ENCODE results near the gene PTPRG. TPM values are rescaled to one million over a fixed set of nuclear protein-coding genes. Genes with fewer than 3 reads are reported as not detected.

Gene PTPRG
- total RNA-seq, 1 experiment from 2014 or later, result 0.73 TPM

GRCh38 chr3:62246094-62246493, 684.7 kb downstream of the PTPRG start:
- Histone ChIP-seq H2AFZ (ENCODE audit: low read length) (no peak overlapping the region), H3K27ac (ENCODE audit: low read length) (no peak overlapping the region), H3K9me2 (replicated peaks; ENCODE audit: low read length) (no peaks in the 10 kb centered on the region), H3F3A (ENCODE audit: low read length, unreplicated experiment) (no peaks in the 10 kb centered on the region), H3K79me2 (ENCODE audit: low read length) (no peaks in the 10 kb centered on the region), H3K9ac (ENCODE audit: low read length) (no peak overlapping the region), H3K27me3 (ENCODE audit: low read length) (no peaks in the 10 kb centered on the region), H3K4me2 (ENCODE audit: low read length) (no peak overlapping the region), H4K20me1 (ENCODE audit: low read length) (no peaks in the 10 kb centered on the region), H3K36me3 (ENCODE audit: low read depth, low read length) (no peaks in the 10 kb centered on the region), H3K4me3 (ENCODE audit: low read length) (no peak overlapping the region), H3K9me3 (ENCODE audit: low read length) (no peaks in the 10 kb centered on the region), H3K4me1 (ENCODE audit: insufficient read depth, low read length) (no peaks in the 10 kb centered on the region)
- no peak for DNase-seq
- no TSS peak for BruUV-seq (replicated peaks)
- intact Hi-C loops (cut with micrococcal nuclease), result loop anchor here (5.0 kb wide), 1 partner anchor 41 kb away; no protein-coding TSS in a partner anchor
- ChIA-PET CTCF (no interaction called here), POLR2A (ENCODE audit: unreplicated experiment) (no interaction called here)
- TF ChIP-seq CTCF (conservative IDR thresholded peaks at IDR 0.05; ENCODE audit: low read depth, low read length), result no peak
- no peak for TF ChIP-seq EZH2 (IDR thresholded peaks at IDR 0.05; ENCODE audit: low read length, unreplicated experiment)
- no peak for TF ChIP-seq EZH2phosphoT487 (IDR thresholded peaks at IDR 0.05; ENCODE audit: borderline replicate concordance, low read length)
- no peak for ATAC-seq

GRCh38 chr3:62246985-62247384, 685.6 kb downstream of the PTPRG start:
- no TSS peak for BruUV-seq (replicated peaks)
- POLR2A ChIA-PET (ENCODE audit: unreplicated experiment), result no interaction called here
- no peak overlapping the region for H3K4me2 ChIP-seq (ENCODE audit: low read length)
- no peaks in the 10 kb centered on the region for H3K9me3 ChIP-seq (ENCODE audit: low read length)
- no peak overlapping the region for H2AFZ ChIP-seq (ENCODE audit: low read length)
- H3K79me2 ChIP-seq (ENCODE audit: low read length), result no peaks in the 10 kb centered on the region
- TF ChIP-seq EZH2 (IDR thresholded peaks at IDR 0.05; ENCODE audit: low read length, unreplicated experiment), result no peak
- no peak for TF ChIP-seq CTCF (conservative IDR thresholded peaks at IDR 0.05; ENCODE audit: low read depth, low read length)
- CTCF ChIA-PET, result no interaction called here
- H3F3A ChIP-seq (ENCODE audit: low read length, unreplicated experiment), result no peaks in the 10 kb centered on the region
- no peaks in the 10 kb centered on the region for H4K20me1 ChIP-seq (ENCODE audit: low read length)
- no peaks in the 10 kb centered on the region for H3K27me3 ChIP-seq (ENCODE audit: low read length)
- H3K9me2 ChIP-seq (replicated peaks; ENCODE audit: low read length), result no peaks in the 10 kb centered on the region
- no peaks in the 10 kb centered on the region for H3K4me1 ChIP-seq (ENCODE audit: insufficient read depth, low read length)
- H3K4me3 ChIP-seq (ENCODE audit: low read length), result no peak overlapping the region
- H3K9ac ChIP-seq (ENCODE audit: low read length), result no peak overlapping the region
- DNase-seq (no peak), ATAC-seq (no peak)
- intact Hi-C loops (cut with micrococcal nuclease), result loop anchor here (5.0 kb wide), 1 partner anchor 40 kb away; no protein-coding TSS in a partner anchor
- H3K27ac ChIP-seq (ENCODE audit: low read length), result no peak overlapping the region
- no peaks in the 10 kb centered on the region for H3K36me3 ChIP-seq (ENCODE audit: low read depth, low read length)

- ChIA-PET CTCF (interaction anchor here (0.6 kb wide), 1 partner anchor 867 kb away, joined by 5 read pairs; no protein-coding TSS in a partner anchor), POLR2A (ENCODE audit: unreplicated experiment) (no interaction called here)
- Histone ChIP-seq H3K4me3 (ENCODE audit: low read length) (no peak overlapping the region), H3K9ac (ENCODE audit: low read length) (no peak overlapping the region), H3K36me3 (ENCODE audit: low read depth, low read length) (no peaks in the 10 kb centered on the region), H3K9me2 (replicated peaks; ENCODE audit: low read length) (no peaks in the 10 kb centered on the region), H2AFZ (ENCODE audit: low read length) (no peak overlapping the region), H3K4me2 (ENCODE audit: low read length) (no peak overlapping the region), H3K79me2 (ENCODE audit: low read length) (no peaks in the 10 kb centered on the region), H3K4me1 (ENCODE audit: insufficient read depth, low read length) (no peaks in the 10 kb centered on the region), H3K27ac (ENCODE audit: low read length) (no peak overlapping the region), H3F3A (ENCODE audit: low read length, unreplicated experiment) (no peaks in the 10 kb centered on the region), H3K27me3 (ENCODE audit: low read length) (no peaks in the 10 kb centered on the region), H3K9me3 (ENCODE audit: low read length) (no peaks in the 10 kb centered on the region), H4K20me1 (ENCODE audit: low read length) (no peaks in the 10 kb centered on the region)
- DNase-seq (no peak), ATAC-seq (no peak)
- intact Hi-C loops (cut with micrococcal nuclease), result loop anchor here (2.0 to 5.0 kb wide), 2 partner anchors 38 to 52 kb away; no protein-coding TSS in a partner anchor
- no TSS peak for BruUV-seq (replicated peaks)
- TF ChIP-seq EZH2phosphoT487 (IDR thresholded peaks at IDR 0.05; ENCODE audit: borderline replicate concordance, low read length) (no peak), CTCF (conservative IDR thresholded peaks at IDR 0.05; ENCODE audit: low read depth, low read length) (no peak), EZH2 (IDR thresholded peaks at IDR 0.05; ENCODE audit: low read length, unreplicated experiment) (no peak)
Observed at GRCh38 chr3:62248734-62249483, 687.5 kb downstream of the PTPRG start.

Data from PC-3 (cell line).